GM21786 (cell line): ENCODE measurements around the gene GNMT.

ENCODE experiments used
- ATAC-seq: cut with Tn5 transposase; IDR thresholded peaks from one replicate; pipeline ENCODE4 v1.9.1; 2021; ENCODE audit not compliant: unreplicated experiment

The GNMT gene

DNA sequence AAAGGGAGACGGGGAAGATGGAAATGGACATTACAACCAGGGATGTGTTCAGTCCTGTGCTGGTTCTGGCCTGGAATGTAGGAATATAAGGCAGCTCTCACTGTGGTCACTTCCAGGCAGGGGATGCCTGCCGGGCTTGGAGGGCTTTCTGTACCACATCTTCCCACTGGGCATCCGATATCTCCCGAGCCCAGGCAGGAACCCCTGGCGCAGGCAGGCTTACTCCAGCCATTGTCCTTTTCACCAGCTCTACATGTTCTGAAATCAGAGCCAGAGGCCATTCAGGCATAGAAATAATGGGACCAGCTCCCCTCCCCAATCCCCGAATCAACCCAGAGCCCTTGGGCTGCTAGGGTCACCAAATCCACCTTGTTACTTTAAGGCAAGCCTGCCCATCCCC is 51.8 kb downstream of the GNMT start:
- no peak for ATAC-seq

GRCh38 chr6:43013097-43013842 is 52.7 kb downstream of the GNMT start:
- ATAC-seq = peak; percentile 5
